Fibroblast of mammary gland (primary cell): Measurements from ENCODE around the gene ULBP1.
"Not testable (repeated sequence)": the region's sequence is repeated elsewhere in the genome, so short reads cannot be mapped to it uniquely, and the experiment has no call there.

Experiments
- DNase-seq: peaks from one replicate; pipeline ENCODE4 v3.0.0-alpha.2; 2010; ENCODE audit warnings: low read depth
- H3K4me3 ChIP-seq: 2 replicates; pipeline ENCODE4 v1.5.1; 2011; ENCODE audit warnings: low read depth, mild to moderate bottlenecking, low read length, moderate library complexity; ENCODE audit not compliant: control insufficient read depth
- TF ChIP-seq, protein P1 (sequence below): conservative IDR thresholded peaks from 2 replicates; pipeline ENCODE4 v1.5.1; 2011; ENCODE audit warnings: low read depth, low read length, inconsistent platforms; ENCODE audit not compliant: control insufficient read depth, insufficient read depth

Gene ULBP1

GRCh38 chr6:150001295-150002008 lies 37.7 kb downstream of the ULBP1 start:
- DNase-seq = no peak
- TF ChIP-seq, protein P1, sequence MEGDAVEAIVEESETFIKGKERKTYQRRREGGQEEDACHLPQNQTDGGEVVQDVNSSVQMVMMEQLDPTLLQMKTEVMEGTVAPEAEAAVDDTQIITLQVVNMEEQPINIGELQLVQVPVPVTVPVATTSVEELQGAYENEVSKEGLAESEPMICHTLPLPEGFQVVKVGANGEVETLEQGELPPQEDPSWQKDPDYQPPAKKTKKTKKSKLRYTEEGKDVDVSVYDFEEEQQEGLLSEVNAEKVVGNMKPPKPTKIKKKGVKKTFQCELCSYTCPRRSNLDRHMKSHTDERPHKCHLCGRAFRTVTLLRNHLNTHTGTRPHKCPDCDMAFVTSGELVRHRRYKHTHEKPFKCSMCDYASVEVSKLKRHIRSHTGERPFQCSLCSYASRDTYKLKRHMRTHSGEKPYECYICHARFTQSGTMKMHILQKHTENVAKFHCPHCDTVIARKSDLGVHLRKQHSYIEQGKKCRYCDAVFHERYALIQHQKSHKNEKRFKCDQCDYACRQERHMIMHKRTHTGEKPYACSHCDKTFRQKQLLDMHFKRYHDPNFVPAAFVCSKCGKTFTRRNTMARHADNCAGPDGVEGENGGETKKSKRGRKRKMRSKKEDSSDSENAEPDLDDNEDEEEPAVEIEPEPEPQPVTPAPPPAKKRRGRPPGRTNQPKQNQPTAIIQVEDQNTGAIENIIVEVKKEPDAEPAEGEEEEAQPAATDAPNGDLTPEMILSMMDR = no peak
- no peak overlapping the region for H3K4me3 ChIP-seq

DNA sequence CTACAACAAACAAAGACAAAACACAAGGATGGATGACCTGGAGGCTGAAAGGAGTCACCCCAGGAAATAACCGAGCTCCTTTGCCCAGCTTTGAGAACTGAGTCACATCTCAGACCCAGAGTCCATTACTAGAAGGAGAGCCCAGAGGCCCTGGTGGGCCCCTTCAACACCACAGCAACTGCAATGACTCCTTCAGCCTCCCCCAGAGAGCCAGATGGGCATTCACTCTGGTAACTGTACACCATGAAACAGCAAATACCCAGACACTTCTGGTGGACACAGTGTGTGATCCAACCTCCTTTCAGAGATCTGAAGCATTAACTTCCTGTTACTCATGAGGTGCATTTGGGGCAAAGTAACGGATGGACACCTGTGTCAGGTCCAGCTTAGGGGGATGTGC lies 39.0 kb downstream of the ULBP1 start:
- TF ChIP-seq, protein P1 = no peak
- no peak overlapping the region for H3K4me3 ChIP-seq
- DNase-seq = no peak

DNA sequence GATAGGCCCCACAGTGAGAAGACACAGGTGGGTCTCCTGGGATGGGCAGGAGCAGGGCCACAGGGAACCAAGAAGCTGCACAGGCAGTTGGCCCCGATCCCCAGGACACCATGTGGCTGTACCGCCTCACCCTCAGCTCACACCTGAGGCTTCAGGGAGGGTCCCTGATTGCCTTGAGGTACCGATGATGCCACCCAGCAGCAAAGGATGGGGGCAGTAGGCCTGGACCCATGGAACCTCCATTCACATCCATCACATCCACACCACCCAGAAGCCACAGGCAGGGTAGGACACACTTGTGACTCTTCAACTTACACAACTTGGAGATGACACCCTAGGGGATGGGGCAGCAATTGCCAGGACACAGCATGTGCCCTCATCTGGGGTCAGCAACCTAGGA lies 39.9 kb downstream of the ULBP1 start:
- DNase-seq, H3K4me3 ChIP-seq: not testable (repeated sequence)

GRCh38 chr6:150004101-150004782 lies 40.5 kb downstream of the ULBP1 start:
- no peak for DNase-seq
- TF ChIP-seq, protein P1 = no peak
- peak overlapping the region; percentile 70 for H3K4me3 ChIP-seq

DNA sequence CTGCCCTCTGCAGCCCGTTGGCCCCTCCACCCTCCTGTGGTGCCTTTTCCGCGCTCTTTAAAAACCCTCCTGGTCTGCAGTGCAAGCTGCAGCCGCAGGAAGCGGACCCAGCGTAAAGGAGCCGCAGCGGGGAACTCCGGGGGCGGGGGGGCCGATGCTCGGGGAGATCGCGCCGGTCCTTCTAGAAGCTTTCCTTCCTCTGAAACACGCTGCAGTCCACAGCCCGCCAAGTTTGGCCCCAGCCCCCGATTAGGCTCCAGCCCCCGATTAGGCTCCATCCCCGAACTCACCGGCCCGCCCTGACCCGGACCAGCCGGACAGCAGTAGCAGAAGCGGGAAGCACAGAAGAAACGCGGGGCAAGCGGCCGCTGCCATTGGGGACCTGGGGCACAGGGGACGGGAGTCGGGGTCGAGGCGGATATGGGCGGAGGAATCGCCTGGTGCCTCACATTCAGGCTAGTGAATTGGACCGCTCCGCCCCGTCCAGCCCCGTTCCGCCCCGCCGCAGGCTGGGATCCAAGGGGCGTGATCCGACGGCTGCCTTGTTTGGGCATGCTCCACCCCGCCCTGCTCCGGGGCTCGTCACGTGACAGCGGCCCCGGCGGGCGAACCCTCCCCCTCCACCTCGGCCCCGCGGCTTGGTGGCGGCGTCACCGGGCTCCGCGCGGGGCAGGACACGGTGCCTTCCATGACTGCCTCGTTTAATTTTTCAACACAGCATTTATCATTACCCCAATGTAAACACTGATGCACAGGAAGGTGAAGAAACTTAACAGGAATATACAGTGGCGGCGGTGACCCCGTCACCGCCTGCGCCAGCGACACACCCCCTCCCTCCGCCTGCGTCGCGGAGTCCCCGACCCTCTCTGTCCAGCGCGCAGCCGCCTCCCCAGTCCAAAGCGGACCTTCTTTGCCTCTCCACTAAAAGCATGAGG lies 41.3 kb downstream of the ULBP1 start:
- peak; percentile 81 for DNase-seq
- H3K4me3 ChIP-seq = peak overlapping the region; percentile 70
- TF ChIP-seq, protein P1 = no peak

DNA sequence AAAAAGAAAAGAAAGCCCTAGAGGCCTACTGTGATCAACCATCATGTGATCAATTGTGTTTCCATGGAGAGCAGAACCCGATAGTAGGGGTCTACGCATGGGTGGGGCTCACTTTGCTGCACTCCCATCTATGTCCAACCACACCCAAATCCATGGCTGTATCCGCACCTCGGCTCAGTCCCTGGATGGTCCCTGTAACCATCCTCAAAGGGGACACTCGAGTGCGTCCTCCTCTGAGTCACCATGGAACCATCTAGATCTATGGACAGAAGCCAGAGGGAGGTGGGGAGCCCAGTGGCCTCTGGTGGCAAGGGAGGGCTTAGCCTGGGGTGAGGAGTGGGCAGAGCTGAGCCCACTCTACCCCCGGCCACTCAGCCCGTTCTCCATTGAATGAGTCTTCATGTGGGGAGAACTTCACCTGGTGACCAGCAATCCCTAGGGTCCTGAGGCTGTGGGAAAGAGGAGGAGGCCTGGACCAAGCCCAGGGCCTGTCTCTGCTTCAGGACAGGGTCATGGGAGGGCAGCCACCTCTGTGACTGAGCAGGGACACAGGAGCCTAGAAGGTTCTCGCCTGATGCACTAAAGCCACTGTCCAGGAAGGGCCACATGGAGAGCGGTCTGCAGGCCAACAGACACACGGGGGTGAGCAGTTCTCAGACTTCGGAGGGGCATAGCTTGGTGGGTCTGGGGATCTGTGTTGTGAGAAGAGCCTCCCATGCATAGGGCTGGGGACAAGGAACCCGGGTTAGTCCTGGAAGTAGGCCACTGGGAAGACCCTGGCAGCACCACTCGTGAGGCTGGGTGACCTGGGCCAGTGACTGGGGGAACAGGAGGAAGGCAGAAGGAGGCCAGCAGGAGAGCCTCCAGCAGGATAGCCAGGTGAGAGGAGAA lies 42.3 kb downstream of the ULBP1 start:
- H3K4me3 ChIP-seq = peak overlapping the region; percentile 70
- no peak for DNase-seq
- TF ChIP-seq, protein P1 = no peak
